NOMO-1 treated with DMSO at 0.1 percent for 48 hours (cell line): ENCODE measurements around the gene IL4R.
A peak's percentile ranks its signal among the peaks of the same experiment; 100 is the strongest.
"Not testable (repeated sequence)": the region's sequence is repeated elsewhere in the genome, so short reads cannot be mapped to it uniquely, and the experiment has no call there.

Source experiments
- DNase-seq: peaks from one replicate; lab custom pipeline; 2025; ENCODE audit not compliant: unreplicated experiment; lab: John Stamatoyannopoulos, UW

IL4R gene

GRCh38 chr16:27401768-27402568, 88.2 kb downstream of the IL4R start, which contains the start of gene IL21R:
Gene IL21R, plus strand, starts transcription at chr16:27402174. Its CDS starts 27,898 bp downstream, at chr16:27430072.
- DNase-seq: peak; percentile 49

GRCh38 chr16:27402569-27402963, 88.8 kb downstream of the IL4R start:
- no peak for DNase-seq

GRCh38 chr16:27402964-27403600, 89.3 kb downstream of the IL4R start:
- no peak for DNase-seq

GRCh38 chr16:27403601-27403992, 89.8 kb downstream of the IL4R start:
- DNase-seq: no peak

GRCh38 chr16:27404163-27404823, 90.5 kb downstream of the IL4R start:
- no peak for DNase-seq

- no peak for DNase-seq
Measured at GRCh38 chr16:27405546-27406451, 92.0 kb downstream of the IL4R start.

- DNase-seq: no peak
Measured at GRCh38 chr16:27406511-27407128, 92.8 kb downstream of the IL4R start.

GRCh38 chr16:27407133-27407532, 93.4 kb downstream of the IL4R start:
- no peak for DNase-seq

GRCh38 chr16:27408012-27408601, 94.3 kb downstream of the IL4R start:
- no peak for DNase-seq

- no peak for DNase-seq
Measured at GRCh38 chr16:27408602-27409031, 94.8 kb downstream of the IL4R start.

GRCh38 chr16:27409958-27410357, 96.2 kb downstream of the IL4R start:
- not testable (repeated sequence) for DNase-seq

GRCh38 chr16:27410761-27411160, 97.0 kb downstream of the IL4R start:
- DNase-seq: peak; percentile 36

GRCh38 chr16:27413956-27414355, 100.2 kb downstream of the IL4R start:
- no peak for DNase-seq
